ENCODE measurements around the gene NOXA1. TPM values are rescaled to one million over a fixed set of nuclear protein-coding genes. Genes with fewer than 3 reads are reported as not detected.

NOXA1 gene
- total and polyA plus RNA-seq, 2 of the 8 experiments (the other 6 are each of a cell fraction or from before 2014, with no cell fraction given) = 0.34 to 0.91 TPM

DNA sequence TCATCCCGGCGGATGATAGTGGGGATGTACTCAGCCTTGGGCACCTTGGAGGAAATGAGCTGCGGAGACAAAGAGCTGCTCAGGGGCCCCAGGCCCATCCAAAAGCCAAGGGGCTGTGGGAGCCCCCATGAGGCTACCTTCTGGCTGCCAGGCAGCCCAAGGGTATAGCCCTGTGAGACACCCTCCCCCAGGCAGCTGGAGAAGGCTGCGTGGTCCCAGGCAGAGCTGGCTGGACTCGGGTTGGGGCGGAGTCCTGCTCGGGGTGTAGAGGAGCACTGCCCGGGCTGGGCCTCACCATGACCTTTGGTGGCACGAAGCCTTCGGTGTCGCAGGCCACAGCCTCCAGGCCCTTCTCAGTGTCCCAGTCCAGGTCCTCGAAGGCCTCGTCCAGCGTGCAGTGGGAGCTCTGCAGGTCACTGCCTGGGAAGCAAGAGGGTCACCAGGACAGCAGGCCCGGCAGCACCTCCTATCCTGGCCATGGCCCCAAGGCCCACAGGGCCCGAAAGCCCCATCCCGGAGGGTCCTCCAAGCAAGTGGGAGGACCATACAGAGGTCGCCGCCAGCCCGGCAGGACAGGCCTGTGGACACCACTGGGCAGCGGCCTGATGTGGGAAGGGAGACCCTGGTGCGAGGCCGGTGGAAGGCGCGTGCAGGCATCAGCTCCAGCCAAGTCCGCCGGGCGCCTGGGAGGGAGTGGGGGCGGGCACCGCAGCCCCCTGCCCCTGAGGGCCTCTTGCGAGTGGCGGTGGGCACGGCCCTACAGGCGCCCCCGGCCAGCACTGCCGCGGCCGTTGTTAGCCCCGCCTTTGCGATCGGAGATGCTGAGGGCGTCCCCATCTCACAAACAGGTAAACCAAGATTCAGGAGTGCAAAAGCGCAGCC is 29.8 kb downstream of the NOXA1 start:
- Histone ChIP-seq H4K91ac (replicated peaks; ENCODE audit: insufficient read length, low read length) (no peak overlapping the region), H2BK15ac (ENCODE audit: low read length) (no peak overlapping the region), H2BK12ac (ENCODE audit: low read depth, low read length) (no peak overlapping the region), H4K5ac (ENCODE audit: insufficient read length, low read depth, low read length) (no peak overlapping the region), H2BK20ac (ENCODE audit: low read length) (no peak overlapping the region), H3K23ac (ENCODE audit: insufficient read length) (no peak overlapping the region), H2AK5ac (ENCODE audit: low read depth, low read length) (no peak overlapping the region; the same call in 1 of the 2 replicates), H3K4me2 (ENCODE audit: insufficient read depth in 1 of 2, low read depth in 2 of 2, low read length in 2 of 2) (peak overlapping the region; percentile 56 to 82), H2BK5ac (ENCODE audit: low read depth, low read length) (no peak overlapping the region), H3K4me1 (replicated peaks in 1 of 4; ENCODE audit: control insufficient read depth in 3 of 4, insufficient read depth in 4 of 4, low read length in 3 of 4) (peaks cover 0 to 16% (median 15%) of the 10 kb centered on the region in 4 experiments; a peak in 6 of 7 replicates), H3K27me3 (replicated peaks in 1 of 4; ENCODE audit: control insufficient read depth in 3 of 4, extremely low read depth in 1 of 4, insufficient read depth in 3 of 4, low read length in 3 of 4) (no peaks in the 10 kb centered on the region; a peak in 1 of 7 replicates), H3K14ac (ENCODE audit: insufficient read length) (no peak overlapping the region), H3K79me2 (ENCODE audit: control insufficient read depth in 1 of 2, insufficient read depth in 2 of 2, low read length in 2 of 2) (no peaks in the 10 kb centered on the region), H2AFZ (ENCODE audit: low read length) (no peak overlapping the region), H3K18ac (ENCODE audit: extremely low read depth, low read length) (no peak overlapping the region), H3K79me1 (ENCODE audit: low read depth, low read length) (peaks cover 3% of the 10 kb centered on the region; the same call in 1 of the 2 replicates), H3K27ac (ENCODE audit: low read depth, low read length) (no peak overlapping the region), H3K9ac (replicated peaks in 1 of 4; ENCODE audit: extremely low read depth in 1 of 4, low read depth in 3 of 4, low read length in 3 of 4) (no peak overlapping the region), H2BK120ac (replicated peaks; ENCODE audit: low read depth, low read length) (no peak overlapping the region), H3K23me2 (ENCODE audit: low read depth, low read length) (peaks cover 7% of the 10 kb centered on the region; the same call in 1 of the 2 replicates), H3K36me3 (ENCODE audit: control insufficient read depth in 2 of 4, insufficient read depth in 4 of 4, low read length in 3 of 4) (peaks cover 6 to 22% (median 7%) of the 10 kb centered on the region in 4 experiments; a peak in 7 of 8 replicates), H4K8ac (ENCODE audit: extremely low read depth, insufficient read depth, low read length) (no peak overlapping the region; the same call in 1 of the 2 replicates), H3K9me3 (ENCODE audit: insufficient read depth in 2 of 2, low read depth in 1 of 2, low read length in 1 of 2) (no peaks in the 10 kb centered on the region), H3K4me3 (ENCODE audit: extremely low read depth in 1 of 4, insufficient read depth in 2 of 4, low read depth in 3 of 4, low read length in 4 of 4) (peak overlapping the region; percentile 23 to 71 (median 50)), H3K4ac (replicated peaks; ENCODE audit: insufficient read length, low read depth, low read length) (no peak overlapping the region), H4K20me1 (replicated peaks in 1 of 2; ENCODE audit: control insufficient read depth in 1 of 2, insufficient read depth in 2 of 2, low read length in 2 of 2) (peaks cover 0 to 9% of the 10 kb centered on the region in 2 experiments), H3K56ac (replicated peaks; ENCODE audit: insufficient read length, low read depth, low read length) (no peak overlapping the region)
- FAIRE-seq = no peak
- TF ChIP-seq SP4 (IDR thresholded peaks at IDR 0.05; ENCODE audit: low read length) (no peak), SRF (IDR thresholded peaks at IDR 0.05; ENCODE audit: low read depth, low read length) (no peak), SP2 (IDR thresholded peaks at IDR 0.05; ENCODE audit: low read length) (no peak), CBX8 (IDR thresholded peaks at IDR 0.05; ENCODE audit: borderline replicate concordance, low read depth, low read length) (no peak), TAF1 (IDR thresholded peaks at IDR 0.05; ENCODE audit: low read depth, low read length) (no peak), CTBP2 (IDR thresholded peaks at IDR 0.05; ENCODE audit: borderline replicate concordance, insufficient read depth, insufficient read length, low read length) (no peak)
- TF ChIP-seq, protein P1, sequence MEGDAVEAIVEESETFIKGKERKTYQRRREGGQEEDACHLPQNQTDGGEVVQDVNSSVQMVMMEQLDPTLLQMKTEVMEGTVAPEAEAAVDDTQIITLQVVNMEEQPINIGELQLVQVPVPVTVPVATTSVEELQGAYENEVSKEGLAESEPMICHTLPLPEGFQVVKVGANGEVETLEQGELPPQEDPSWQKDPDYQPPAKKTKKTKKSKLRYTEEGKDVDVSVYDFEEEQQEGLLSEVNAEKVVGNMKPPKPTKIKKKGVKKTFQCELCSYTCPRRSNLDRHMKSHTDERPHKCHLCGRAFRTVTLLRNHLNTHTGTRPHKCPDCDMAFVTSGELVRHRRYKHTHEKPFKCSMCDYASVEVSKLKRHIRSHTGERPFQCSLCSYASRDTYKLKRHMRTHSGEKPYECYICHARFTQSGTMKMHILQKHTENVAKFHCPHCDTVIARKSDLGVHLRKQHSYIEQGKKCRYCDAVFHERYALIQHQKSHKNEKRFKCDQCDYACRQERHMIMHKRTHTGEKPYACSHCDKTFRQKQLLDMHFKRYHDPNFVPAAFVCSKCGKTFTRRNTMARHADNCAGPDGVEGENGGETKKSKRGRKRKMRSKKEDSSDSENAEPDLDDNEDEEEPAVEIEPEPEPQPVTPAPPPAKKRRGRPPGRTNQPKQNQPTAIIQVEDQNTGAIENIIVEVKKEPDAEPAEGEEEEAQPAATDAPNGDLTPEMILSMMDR (IDR thresholded peaks at IDR 0.05; ENCODE audit: control extremely low read depth in 1 of 3, insufficient read depth in 1 of 3, low read depth in 1 of 3, low read length in 3 of 3) = no peak
- WGBS, 2 experiments (ENCODE audit: extremely low coverage in 1 of 2, insufficient coverage in 1 of 2, insufficient read length in 1 of 2, insufficient replicate concordance in 2 of 2, low coverage in 1 of 2, low lambda C conversion rate in 2 of 2, missing lambda C conversion rate in 1 of 2) = 84% methylated on average over 27 of the region's 43 CpGs; no CpG with 5 or more reads in 1 of the 2 experiments
- DNase-seq (ENCODE audit: low read depth in 1 of 2, low spot score in 2 of 2) = no peak
- CTCF ChIA-PET (ENCODE audit: partially characterized antibody) = interaction anchor here (0.7 to 2.5 kb wide), 3 partner anchors 9 to 199 kb away, joined by 3 to 13 read pairs (median 6); no protein-coding TSS in a partner anchor
- POLR2A ChIA-PET (ENCODE audit: partially characterized antibody) = interaction anchor here (0.6 to 3.6 kb wide), 6 partner anchors 9 to 177 kb away, joined by 3 to 28 read pairs (median 4); partner anchors contain the start of gene ENTPD8
